GM12878 (cell line): ENCODE results near the gene MAML3. TPM values are rescaled to one million over a fixed set of nuclear protein-coding genes. Genes with fewer than 3 reads are reported as not detected.

Experiments
- ATAC-seq: fragments of 200-7000 bp; cut with Tn5 transposase; 3 replicates; pipeline ENCODE4 v1.9.1; 2020; ENCODE audit warnings: mild to moderate bottlenecking, moderate library complexity
- BruUV-seq: library from RNA; stranded (reverse); fragments of 400-500 nt; replicated peaks from 2 replicates; lab custom pipeline; 2021; lab: Mats Ljungman, UMichigan
- CTCF ChIA-PET: fragments of 300-600 bp; sonication (Branson Sonifier 250); formaldehyde crosslinking; extraction: SDS; loops from one replicate; lab custom pipeline; 2021; ENCODE audit warnings: inconsistent platforms; lab: Yijun Ruan, JAX
- POLR2A ChIA-PET: fragments of 350-600 bp; formaldehyde crosslinking; extraction: SDS; loops from one replicate; lab custom pipeline; 2021; ENCODE audit warnings: inconsistent platforms; lab: Charles Lee
- RAD21 ChIA-PET: fragments of 300-600 bp; sonication (Branson Sonifier 250); formaldehyde crosslinking; loops from one replicate; lab custom pipeline; 2023; ENCODE audit warnings: antibody characterized with exemption; ENCODE audit not compliant: unreplicated experiment; lab: Charles Lee
- SMC1A ChIA-PET: fragments of 300-600 bp; sonication (Branson Sonifier 250); formaldehyde crosslinking; loops from one replicate; lab custom pipeline; 2023; ENCODE audit not compliant: unreplicated experiment, uncharacterized antibody; lab: Charles Lee
- DNase-seq: peaks from one replicate; pipeline ENCODE4 v3.0.0-alpha.2; 2011; ENCODE audit warnings: low read depth, low spot score
- FAIRE-seq: peaks from 3 replicates; lab custom pipeline; 2011; peaks lifted over from hg19 to GRCh38; lab: Jason Lieb, UNC
- H2AFZ ChIP-seq: 2 replicates; pipeline ENCODE4 v1.6.0; 2011; ENCODE audit warnings: low read depth, low read length, control low read depth; ENCODE audit not compliant: control insufficient read depth
- H3K27ac ChIP-seq: 2 replicates; pipeline ENCODE4 v1.5.1; 2011; ENCODE audit warnings: control low read depth; ENCODE audit not compliant: control insufficient read depth, insufficient read depth
- H3K27me3 ChIP-seq, 2 experiments: replicated peaks in 1 of 2; 2 replicates each; pipeline versions ENCODE4 v1.6.0 to v1.6.1; 2011; ENCODE audit warnings: low read length in 1 of 2; ENCODE audit not compliant: control insufficient read depth in 2 of 2, insufficient read depth in 2 of 2
- H3K36me3 ChIP-seq, 2 experiments: 2 replicates each; pipeline ENCODE4 v1.5.1; 2011; ENCODE audit warnings: low read length in 1 of 2; ENCODE audit not compliant: control insufficient read depth in 2 of 2, insufficient read depth in 2 of 2
- H3K4me1 ChIP-seq: 2 replicates; pipeline ENCODE4 v1.6.1; 2011; ENCODE audit warnings: mild to moderate bottlenecking, low read length, moderate library complexity, mixed read lengths; ENCODE audit not compliant: control insufficient read depth, insufficient read depth
- H3K4me2 ChIP-seq: 2 replicates; pipeline ENCODE4 v1.6.0; 2011; ENCODE audit warnings: control low read depth; ENCODE audit not compliant: control insufficient read depth, insufficient read depth
- H3K4me3 ChIP-seq: fragments of 200-600 bp; sonication (generic); 2 replicates; pipeline ENCODE4 v1.5.1; 2016
- H3K79me2 ChIP-seq: 2 replicates; pipeline ENCODE4 v1.6.0; 2011; ENCODE audit warnings: low read length; ENCODE audit not compliant: control insufficient read depth, insufficient read depth
- H3K9ac ChIP-seq: 2 replicates; pipeline ENCODE4 v1.8.0; 2011; ENCODE audit warnings: low read length, control low read depth, mixed read lengths; ENCODE audit not compliant: control insufficient read depth, insufficient read depth
- H3K9me3 ChIP-seq: replicated peaks from 3 replicates; pipeline ENCODE4 v1.5.1; 2011; ENCODE audit warnings: mild to moderate bottlenecking, low read length; ENCODE audit not compliant: control insufficient read depth, insufficient read depth
- H4K20me1 ChIP-seq: 2 replicates; pipeline ENCODE4 v1.6.0; 2011; ENCODE audit not compliant: control insufficient read depth, insufficient read depth
- EED ChIP-seq: sonication (generic); IDR thresholded peaks from 2 replicates; pipeline ENCODE4 v1.6.1; 2016; ENCODE audit warnings: antibody characterized with exemption, low read depth
- ETV6 ChIP-seq, 2 experiments: fragments of 450-650 bp in 1 of 2; IDR thresholded peaks in 1 of 2; conservative IDR thresholded peaks in 1 of 2; 2 replicates each; pipeline ENCODE4 v1.6.1; 2014; ENCODE audit warnings: antibody characterized with exemption in 1 of 2, borderline replicate concordance in 1 of 2, low read depth in 1 of 2, mild to moderate bottlenecking in 1 of 2, moderate library complexity in 1 of 2
- KAT2A ChIP-seq: conservative IDR thresholded peaks from 2 replicates; pipeline ENCODE4 v1.6.1; 2011; ENCODE audit warnings: low read depth, low read length; ENCODE audit not compliant: control insufficient read depth
- LARP7 ChIP-seq: fragments of 450-650 bp; IDR thresholded peaks from 2 replicates; pipeline ENCODE4 v1.6.1; 2017; ENCODE audit warnings: mild to moderate bottlenecking
- SREBF2 ChIP-seq: IDR thresholded peaks from 2 replicates; pipeline ENCODE4 v1.6.1; 2012; ENCODE audit warnings: mild to moderate bottlenecking, low read length
- TCF12 ChIP-seq: IDR thresholded peaks from 2 replicates; pipeline ENCODE4 v1.6.1; 2011; ENCODE audit warnings: low read depth, mild to moderate bottlenecking, low read length
- ZNF274 ChIP-seq: IDR thresholded peaks from one replicate; pipeline ENCODE4 v1.8.0; 2011; ENCODE audit not compliant: insufficient read length, insufficient read depth
- WGBS: methylation state at CpG from one replicate; pipeline ENCODE4 v1.1.6; 2016; ENCODE audit warnings: low lambda C conversion rate; ENCODE audit not compliant: insufficient replicate concordance, insufficient coverage; ENCODE audit errors: missing lambda C conversion rate; 5-methylcytosine and 5-hydroxymethylcytosine counted together
- in situ Hi-C: fragments of 300-500 bp; cut with MboI; formaldehyde crosslinking; loops from 9 replicates; pipeline ENCODE4 v1.14.3; 2018; ENCODE audit warnings: mixed read lengths
- intact Hi-C: fragments of 100-400 bp; cut with micrococcal nuclease; formaldehyde crosslinking; loops from one replicate; pipeline ENCODE4 v1.14.2; 2022; ENCODE audit not compliant: unreplicated experiment
- polyA plus RNA-seq, 11 experiments: library from polyadenylated mRNA; depleted of rRNA in 4 of 11; unstranded in 6 of 11; stranded (reverse) in 5 of 11; fragments of >200 nt; fragmentation: Nextera tagmentation in 4 of 11; fragmentation: Illumina TruSeq in 1 of 11; extraction: Ambion mirVana in 4 of 11; extraction: Trizol in 1 of 11; gene quantifications; 1 replicate in 1 of 11; 2 replicates in 10 of 11; pipeline versions ENCODE4 v1.2.1 to v1.2.3, GENCODE V29; 2011 to 2016; ENCODE audit warnings: inconsistent platforms in 2 of 11, missing spikeins in 2 of 11, low read depth in 1 of 11
- total RNA-seq, 4 experiments: library from RNA; depleted of rRNA in 3 of 4; stranded (reverse); fragments of >200 nt in 3 of 4; fragmentation: Illumina TruSeq in 1 of 4; extraction: Trizol in 1 of 4; gene quantifications; 2 replicates each; pipeline versions ENCODE4 v1.2.1 to v1.2.3, GENCODE V29; 2013 to 2021
- TF ChIP-seq, protein P1 (sequence below): IDR thresholded peaks from 2 replicates; pipeline ENCODE4 v1.6.1; 2011; ENCODE audit warnings: mild to moderate bottlenecking, low read depth, low read length, moderate library complexity; ENCODE audit not compliant: insufficient replicate concordance
- TF ChIP-seq, protein P2 (sequence below): fragments of 450-650 bp; IDR thresholded peaks from 2 replicates; pipeline ENCODE4 v1.6.1; 2017; ENCODE audit warnings: borderline replicate concordance

Gene MAML3
- total and polyA plus RNA-seq, 10 of the 15 experiments (the other 5 are each of a cell fraction or from before 2014, with no cell fraction given): under 0.01 to 0.53 (median 0.06) TPM; not detected in 2

DNA sequence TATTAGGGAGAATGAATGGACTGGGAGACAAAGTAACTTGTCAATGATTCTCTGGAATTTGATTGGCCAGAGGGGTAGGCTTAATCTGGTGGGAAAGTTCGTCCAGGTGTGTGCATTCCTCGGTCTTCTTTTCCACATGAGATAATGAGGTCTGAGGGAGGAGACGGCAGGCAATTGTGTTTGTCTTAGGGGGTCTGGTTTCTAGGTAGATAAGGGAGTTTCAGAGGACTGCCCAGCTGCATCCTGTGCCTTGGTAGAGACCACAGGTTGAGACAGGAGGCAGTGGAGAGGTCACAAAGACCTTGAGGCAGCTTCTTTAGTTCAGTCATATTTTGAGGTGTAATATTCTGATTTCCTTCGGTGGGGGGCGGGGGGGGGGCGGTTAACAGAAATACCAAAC, 484.1 kb downstream of the MAML3 start:
- Histone ChIP-seq H3K27ac (no peak overlapping the region), H2AFZ (no peak overlapping the region), H3K4me3 (no peak overlapping the region), H3K36me3 (no peaks in the 10 kb centered on the region; a peak in 1 of 4 replicates), H3K4me2 (no peak overlapping the region), H3K27me3 (no peaks in the 10 kb centered on the region), H3K9ac (no peak overlapping the region), H4K20me1 (no peaks in the 10 kb centered on the region), H3K9me3 (no peaks in the 10 kb centered on the region)
- intact Hi-C loops (no loop called here), in situ Hi-C loops (no loop called here)
- DNase-seq: no peak
- ChIA-PET POLR2A (no interaction called here), SMC1A (no interaction called here), RAD21 (no interaction called here), CTCF (no interaction called here)
- no peak for ATAC-seq
- no TSS peak for BruUV-seq
- FAIRE-seq: no peak
- 50% methylated on average over 6 of the region's 6 CpGs for WGBS
- TF ChIP-seq TCF12 (no peak), SREBF2 (no peak), ZNF274 (no peak), LARP7 (no peak), KAT2A (no peak), ETV6 (conservative IDR thresholded peaks at IDR 0.05 in 1 of 2, IDR thresholded peaks at IDR 0.05 in 1 of 2; ENCODE audit: borderline replicate concordance in 1 of 2, low read depth in 1 of 2) (no peak), EED (no peak)
- TF ChIP-seq, protein P1, sequence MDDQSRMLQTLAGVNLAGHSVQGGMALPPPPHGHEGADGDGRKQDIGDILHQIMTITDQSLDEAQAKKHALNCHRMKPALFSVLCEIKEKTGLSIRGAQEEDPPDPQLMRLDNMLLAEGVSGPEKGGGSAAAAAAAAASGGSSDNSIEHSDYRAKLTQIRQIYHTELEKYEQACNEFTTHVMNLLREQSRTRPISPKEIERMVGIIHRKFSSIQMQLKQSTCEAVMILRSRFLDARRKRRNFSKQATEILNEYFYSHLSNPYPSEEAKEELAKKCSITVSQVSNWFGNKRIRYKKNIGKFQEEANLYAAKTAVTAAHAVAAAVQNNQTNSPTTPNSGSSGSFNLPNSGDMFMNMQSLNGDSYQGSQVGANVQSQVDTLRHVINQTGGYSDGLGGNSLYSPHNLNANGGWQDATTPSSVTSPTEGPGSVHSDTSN: no peak
- TF ChIP-seq, protein P2, sequence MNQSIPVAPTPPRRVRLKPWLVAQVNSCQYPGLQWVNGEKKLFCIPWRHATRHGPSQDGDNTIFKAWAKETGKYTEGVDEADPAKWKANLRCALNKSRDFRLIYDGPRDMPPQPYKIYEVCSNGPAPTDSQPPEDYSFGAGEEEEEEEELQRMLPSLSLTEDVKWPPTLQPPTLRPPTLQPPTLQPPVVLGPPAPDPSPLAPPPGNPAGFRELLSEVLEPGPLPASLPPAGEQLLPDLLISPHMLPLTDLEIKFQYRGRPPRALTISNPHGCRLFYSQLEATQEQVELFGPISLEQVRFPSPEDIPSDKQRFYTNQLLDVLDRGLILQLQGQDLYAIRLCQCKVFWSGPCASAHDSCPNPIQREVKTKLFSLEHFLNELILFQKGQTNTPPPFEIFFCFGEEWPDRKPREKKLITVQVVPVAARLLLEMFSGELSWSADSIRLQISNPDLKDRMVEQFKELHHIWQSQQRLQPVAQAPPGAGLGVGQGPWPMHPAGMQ: no peak
- TF ChIP-seq, all 136 proteins: peak for 0
- Histone ChIP-seq H3K79me2 (peaks cover 14% of the 10 kb centered on the region), H3K4me1 (peaks cover 3% of the 10 kb centered on the region)
